Glutamatergic neuron (in vitro differentiated cells): ENCODE measurements around the gene OTUB2. TPM values are rescaled to one million over a fixed set of nuclear protein-coding genes. Genes with fewer than 3 reads are reported as not detected.

Source experiments
- DNase-seq: peaks from one replicate; pipeline ENCODE4 v3.0.0; 2022
- H3K27ac Mint-ChIP-seq: one replicate; pipeline ENCODE4 v1.8.0; 2020; ENCODE audit warnings: mild to moderate bottlenecking, mixed read lengths, inconsistent platforms; ENCODE audit not compliant: unreplicated experiment
- H3K27me3 Mint-ChIP-seq: one replicate; pipeline ENCODE4 v1.8.0; 2020; ENCODE audit warnings: mild to moderate bottlenecking, moderate library complexity, mixed read lengths, inconsistent platforms; ENCODE audit not compliant: unreplicated experiment
- H3K36me3 Mint-ChIP-seq: one replicate; pipeline ENCODE4 v1.8.0; 2020; ENCODE audit warnings: mild to moderate bottlenecking, mixed read lengths, inconsistent platforms; ENCODE audit not compliant: unreplicated experiment
- H3K4me1 Mint-ChIP-seq: one replicate; pipeline ENCODE4 v1.8.0; 2020; ENCODE audit warnings: mild to moderate bottlenecking, low read depth, mixed read lengths, inconsistent platforms; ENCODE audit not compliant: unreplicated experiment
- H3K4me3 Mint-ChIP-seq: one replicate; pipeline ENCODE4 v1.8.0; 2020; ENCODE audit warnings: mild to moderate bottlenecking, mixed read lengths, inconsistent platforms; ENCODE audit not compliant: unreplicated experiment
- H3K9me3 Mint-ChIP-seq: one replicate; pipeline ENCODE4 v1.8.0; 2020; ENCODE audit warnings: mild to moderate bottlenecking, moderate library complexity, mixed read lengths, inconsistent platforms; ENCODE audit not compliant: unreplicated experiment
- total RNA-seq: library from RNA; stranded (reverse); fragmentation: NEBNext Ultra II Directional; extraction: Animal tissue kit (Norgen Biotek cat#: 25700); gene quantifications from one replicate; pipeline ENCODE4 v1.2.1, GENCODE V29; 2021; ENCODE audit not compliant: unreplicated experiment
- TF ChIP-seq, protein P1 (sequence below): fragments of 200-600 bp; sonication (generic); IDR thresholded peaks from one replicate; pipeline ENCODE4 v1.5.0; 2021; ENCODE audit not compliant: partially characterized antibody, unreplicated experiment

Gene OTUB2
- total RNA-seq, 1 donor from 2014 or later, result 5.5 TPM

DNA sequence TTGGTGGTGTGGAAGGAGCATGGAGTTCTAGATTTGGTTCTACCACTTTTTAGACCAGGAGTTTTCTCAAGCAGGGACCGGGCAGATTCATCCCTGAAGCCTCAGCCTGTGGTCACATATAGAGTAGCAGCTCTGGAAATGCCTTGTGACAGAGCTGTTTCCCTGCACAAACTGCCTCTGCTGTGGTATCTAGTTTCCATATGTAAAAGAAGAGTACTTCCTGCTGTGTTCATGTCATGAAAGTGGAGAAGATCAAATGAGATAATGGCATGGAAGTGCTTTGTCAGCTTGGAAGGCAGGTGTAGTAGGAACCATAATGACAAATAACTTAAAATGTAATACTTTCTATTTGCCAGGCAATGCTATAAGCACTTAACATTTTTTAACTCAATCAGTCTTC, 26.1 kb downstream of the OTUB2 start:
- Mint-ChIP-seq H3K4me1 (peaks cover 1% of the 10 kb centered on the region), H3K9me3 (peaks cover 3% of the 10 kb centered on the region), H3K27me3 (peaks cover 1% of the 10 kb centered on the region), H3K4me3 (no peak overlapping the region), H3K27ac (no peak overlapping the region), H3K36me3 (peaks cover 23% of the 10 kb centered on the region)
- no peak for DNase-seq
- TF ChIP-seq, protein P1, sequence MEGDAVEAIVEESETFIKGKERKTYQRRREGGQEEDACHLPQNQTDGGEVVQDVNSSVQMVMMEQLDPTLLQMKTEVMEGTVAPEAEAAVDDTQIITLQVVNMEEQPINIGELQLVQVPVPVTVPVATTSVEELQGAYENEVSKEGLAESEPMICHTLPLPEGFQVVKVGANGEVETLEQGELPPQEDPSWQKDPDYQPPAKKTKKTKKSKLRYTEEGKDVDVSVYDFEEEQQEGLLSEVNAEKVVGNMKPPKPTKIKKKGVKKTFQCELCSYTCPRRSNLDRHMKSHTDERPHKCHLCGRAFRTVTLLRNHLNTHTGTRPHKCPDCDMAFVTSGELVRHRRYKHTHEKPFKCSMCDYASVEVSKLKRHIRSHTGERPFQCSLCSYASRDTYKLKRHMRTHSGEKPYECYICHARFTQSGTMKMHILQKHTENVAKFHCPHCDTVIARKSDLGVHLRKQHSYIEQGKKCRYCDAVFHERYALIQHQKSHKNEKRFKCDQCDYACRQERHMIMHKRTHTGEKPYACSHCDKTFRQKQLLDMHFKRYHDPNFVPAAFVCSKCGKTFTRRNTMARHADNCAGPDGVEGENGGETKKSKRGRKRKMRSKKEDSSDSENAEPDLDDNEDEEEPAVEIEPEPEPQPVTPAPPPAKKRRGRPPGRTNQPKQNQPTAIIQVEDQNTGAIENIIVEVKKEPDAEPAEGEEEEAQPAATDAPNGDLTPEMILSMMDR, result no peak

DNA sequence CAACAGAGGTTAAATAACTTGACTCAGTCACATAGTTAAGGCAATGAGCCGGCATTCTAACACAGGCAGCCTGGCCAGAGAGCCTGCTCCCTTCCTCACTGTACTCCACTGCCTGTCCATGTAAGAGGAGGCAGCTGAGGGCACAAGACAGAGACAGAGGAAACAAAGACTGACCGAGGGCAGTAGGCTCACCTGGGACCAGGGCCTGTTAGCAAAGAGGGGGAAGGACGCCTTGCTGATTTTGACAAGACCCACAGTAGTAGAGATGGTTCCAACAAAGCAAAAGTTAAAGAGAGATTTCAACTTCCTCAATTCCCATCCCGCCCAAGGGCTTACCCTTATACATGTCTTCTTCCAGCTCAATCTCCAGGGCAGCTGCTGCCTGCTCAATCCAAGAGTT, 26.5 kb downstream of the OTUB2 start:
- peaks cover 1% of the 10 kb centered on the region for H3K27me3 Mint-ChIP-seq
- peaks cover 3% of the 10 kb centered on the region for H3K9me3 Mint-ChIP-seq
- peaks cover 23% of the 10 kb centered on the region for H3K36me3 Mint-ChIP-seq
- H3K4me3 Mint-ChIP-seq, result no peak overlapping the region
- H3K27ac Mint-ChIP-seq, result no peak overlapping the region
- peaks cover 1% of the 10 kb centered on the region for H3K4me1 Mint-ChIP-seq
- no peak for DNase-seq
- TF ChIP-seq, protein P1, result no peak

DNA sequence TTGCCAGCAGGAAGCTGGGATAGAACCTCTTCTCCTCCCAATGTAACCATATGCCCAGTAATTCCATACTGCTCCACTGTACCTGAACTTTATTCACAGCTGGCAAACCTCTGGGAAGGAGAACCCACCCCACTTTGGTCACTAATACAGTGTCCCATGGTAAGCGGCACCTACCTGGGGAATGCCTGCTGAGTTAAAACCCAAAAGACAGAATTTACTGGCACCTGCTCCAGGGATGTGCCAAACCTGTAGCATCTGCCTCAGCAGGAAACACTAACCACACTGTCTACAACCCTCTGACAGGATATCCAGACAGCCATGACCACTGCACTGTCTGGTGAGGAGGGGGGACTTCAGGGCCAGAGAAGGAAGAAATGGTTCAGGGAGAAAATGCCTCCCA, 28.3 kb downstream of the OTUB2 start:
- TF ChIP-seq, protein P1, result no peak
- Mint-ChIP-seq H3K36me3 (peaks cover 30% of the 10 kb centered on the region), H3K4me1 (peaks cover 1% of the 10 kb centered on the region), H3K9me3 (no peaks in the 10 kb centered on the region), H3K27ac (no peak overlapping the region), H3K4me3 (no peak overlapping the region), H3K27me3 (peaks cover 1% of the 10 kb centered on the region)
- no peak for DNase-seq

DNA sequence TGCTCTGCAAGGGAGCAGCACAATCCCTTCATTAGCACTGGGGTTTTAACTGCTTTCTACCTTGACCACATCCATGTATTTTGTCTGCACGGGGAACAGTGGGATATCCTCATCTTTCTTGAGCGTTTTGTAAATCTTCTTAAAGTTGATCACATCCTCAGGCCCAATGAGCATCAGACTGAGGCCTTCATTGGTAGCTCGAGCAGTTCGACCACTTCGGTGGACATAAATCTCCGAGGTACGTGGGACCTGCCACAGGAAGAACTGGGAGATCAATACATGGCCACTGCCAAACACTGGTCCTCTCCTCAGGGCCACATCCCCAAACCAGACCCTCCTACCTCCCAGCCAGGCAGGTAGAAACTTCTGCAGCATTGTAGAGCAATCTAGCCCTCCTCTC, 28.8 kb downstream of the OTUB2 start:
- H3K9me3 Mint-ChIP-seq, result no peaks in the 10 kb centered on the region
- TF ChIP-seq, protein P1, result no peak
- H3K36me3 Mint-ChIP-seq, result peaks cover 30% of the 10 kb centered on the region
- H3K4me3 Mint-ChIP-seq, result no peak overlapping the region
- peaks cover 1% of the 10 kb centered on the region for H3K27me3 Mint-ChIP-seq
- DNase-seq, result no peak
- no peak overlapping the region for H3K27ac Mint-ChIP-seq
- peaks cover 1% of the 10 kb centered on the region for H3K4me1 Mint-ChIP-seq

DNA sequence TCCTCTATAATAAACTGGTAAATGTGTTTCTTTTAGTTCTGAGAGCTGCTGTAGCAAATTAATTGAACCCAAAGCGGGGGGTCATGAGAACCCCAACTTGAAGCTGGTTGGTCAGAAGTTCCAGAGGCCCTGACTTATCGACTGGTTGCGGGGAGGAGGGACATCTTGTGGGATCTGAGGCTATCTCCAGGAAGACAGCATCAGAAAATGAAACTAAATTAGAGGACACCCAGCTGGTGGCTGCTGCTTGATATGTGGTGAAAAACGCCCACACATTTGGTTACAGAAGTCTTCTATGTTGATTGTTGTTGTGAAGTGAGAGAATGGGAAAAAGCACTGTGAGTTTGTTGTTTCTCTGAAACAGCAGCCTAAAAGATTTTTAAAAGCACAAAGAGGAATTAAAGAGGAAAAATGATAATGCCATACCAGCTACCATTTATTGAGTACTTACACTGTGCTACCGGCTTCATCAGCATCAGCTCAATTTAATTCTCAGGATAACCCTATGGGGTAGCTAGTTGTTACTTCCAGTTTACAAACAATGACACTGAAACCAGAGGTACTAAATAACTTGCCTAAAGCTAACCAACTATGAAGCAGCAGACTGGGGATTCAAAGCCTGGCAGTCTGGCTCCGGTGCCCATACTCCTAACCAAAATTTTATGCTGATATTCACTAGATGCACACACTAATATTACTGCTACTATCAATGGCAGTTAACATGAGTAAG, 30.6 kb downstream of the OTUB2 start:
- H3K27ac Mint-ChIP-seq, result no peak overlapping the region

More for the DNA sequence above, 30.6 kb downstream of the OTUB2 start:
- Mint-ChIP-seq H3K4me1 (peaks cover 3% of the 10 kb centered on the region), H3K9me3 (no peaks in the 10 kb centered on the region), H3K4me3 (no peak overlapping the region), H3K27me3 (no peaks in the 10 kb centered on the region), H3K36me3 (peaks cover 19% of the 10 kb centered on the region)
- TF ChIP-seq, protein P1, result no peak
- DNase-seq, result no peak
